GM10248 (cell line): Measurements from ENCODE around the gene ANKRD30A.

Experiments
- CTCF ChIA-PET: fragments of 300-600 bp; sonication (Branson Sonifier 250); formaldehyde crosslinking; extraction: SDS; loops from one replicate; lab custom pipeline; 2021; ENCODE audit warnings: antibody characterized with exemption; lab: Yijun Ruan, JAX
- POLR2A ChIA-PET: fragments of 350-650 bp; sonication (Branson Sonifier 250); formaldehyde crosslinking; extraction: SDS; loops from one replicate; lab custom pipeline; 2020; ENCODE audit warnings: antibody characterized with exemption; lab: Yijun Ruan, JAX
- DNase-seq: peaks from one replicate; pipeline ENCODE4 v3.0.0; 2012; ENCODE audit errors: extremely low spot score
- TF ChIP-seq, protein P1 (sequence below): IDR thresholded peaks from 2 replicates; pipeline ENCODE4 v1.5.1; 2012; ENCODE audit warnings: mild to moderate bottlenecking, low read depth; ENCODE audit errors: extremely low read depth, missing control alignments, control extremely low read depth

The ANKRD30A gene

DNA sequence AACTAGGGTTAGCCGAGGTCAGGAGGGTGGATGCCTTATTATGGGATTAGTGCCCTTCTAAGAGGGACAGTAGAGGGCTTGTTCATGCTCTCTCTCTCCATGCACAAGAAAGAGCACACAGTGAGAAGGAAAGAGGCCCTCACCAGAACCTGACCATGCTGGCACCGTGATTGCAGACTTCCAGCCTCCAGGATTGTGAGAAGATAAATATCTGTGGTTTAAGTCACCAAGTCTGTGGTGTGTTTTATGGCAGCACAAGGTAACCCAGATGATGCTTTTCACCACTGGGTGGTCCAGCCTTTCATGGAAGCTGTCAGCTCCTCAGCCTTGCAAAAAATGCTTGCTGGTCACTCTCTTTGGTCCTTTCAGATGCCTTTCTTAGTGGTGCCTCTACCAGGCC lies 175.9 kb downstream of the ANKRD30A start:
- TF ChIP-seq, protein P1, sequence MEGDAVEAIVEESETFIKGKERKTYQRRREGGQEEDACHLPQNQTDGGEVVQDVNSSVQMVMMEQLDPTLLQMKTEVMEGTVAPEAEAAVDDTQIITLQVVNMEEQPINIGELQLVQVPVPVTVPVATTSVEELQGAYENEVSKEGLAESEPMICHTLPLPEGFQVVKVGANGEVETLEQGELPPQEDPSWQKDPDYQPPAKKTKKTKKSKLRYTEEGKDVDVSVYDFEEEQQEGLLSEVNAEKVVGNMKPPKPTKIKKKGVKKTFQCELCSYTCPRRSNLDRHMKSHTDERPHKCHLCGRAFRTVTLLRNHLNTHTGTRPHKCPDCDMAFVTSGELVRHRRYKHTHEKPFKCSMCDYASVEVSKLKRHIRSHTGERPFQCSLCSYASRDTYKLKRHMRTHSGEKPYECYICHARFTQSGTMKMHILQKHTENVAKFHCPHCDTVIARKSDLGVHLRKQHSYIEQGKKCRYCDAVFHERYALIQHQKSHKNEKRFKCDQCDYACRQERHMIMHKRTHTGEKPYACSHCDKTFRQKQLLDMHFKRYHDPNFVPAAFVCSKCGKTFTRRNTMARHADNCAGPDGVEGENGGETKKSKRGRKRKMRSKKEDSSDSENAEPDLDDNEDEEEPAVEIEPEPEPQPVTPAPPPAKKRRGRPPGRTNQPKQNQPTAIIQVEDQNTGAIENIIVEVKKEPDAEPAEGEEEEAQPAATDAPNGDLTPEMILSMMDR: no peak

DNA sequence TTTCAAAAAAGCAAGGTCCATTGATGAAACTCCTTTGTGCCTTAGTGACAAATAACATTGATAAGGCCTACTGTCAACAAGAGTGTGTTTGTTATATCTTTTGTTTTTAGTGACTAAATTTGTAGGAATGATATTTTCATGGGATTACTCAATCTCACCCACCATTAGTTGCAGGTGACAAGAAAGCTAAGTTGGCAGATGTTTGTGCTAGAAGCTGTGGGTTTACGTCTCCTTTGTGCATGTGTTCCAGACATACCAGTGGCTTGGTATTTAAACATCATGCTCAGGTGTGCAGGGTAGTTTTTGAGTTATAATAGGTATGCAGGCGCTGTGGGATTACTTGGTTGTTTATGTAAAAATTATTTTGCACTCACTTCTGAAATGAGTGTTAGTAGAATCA lies 178.6 kb downstream of the ANKRD30A start:
- no peak for DNase-seq
- POLR2A ChIA-PET: no interaction called here
- TF ChIP-seq, protein P1: no peak
- CTCF ChIA-PET: interaction anchor here (2.0 kb wide), 1 partner anchor 12 kb away, joined by 5 read pairs; no protein-coding TSS in a partner anchor

More for the DNA sequence above, 175.9 kb downstream of the ANKRD30A start:
- ChIA-PET POLR2A (no interaction called here), CTCF (no interaction called here)
- DNase-seq: no peak

DNA sequence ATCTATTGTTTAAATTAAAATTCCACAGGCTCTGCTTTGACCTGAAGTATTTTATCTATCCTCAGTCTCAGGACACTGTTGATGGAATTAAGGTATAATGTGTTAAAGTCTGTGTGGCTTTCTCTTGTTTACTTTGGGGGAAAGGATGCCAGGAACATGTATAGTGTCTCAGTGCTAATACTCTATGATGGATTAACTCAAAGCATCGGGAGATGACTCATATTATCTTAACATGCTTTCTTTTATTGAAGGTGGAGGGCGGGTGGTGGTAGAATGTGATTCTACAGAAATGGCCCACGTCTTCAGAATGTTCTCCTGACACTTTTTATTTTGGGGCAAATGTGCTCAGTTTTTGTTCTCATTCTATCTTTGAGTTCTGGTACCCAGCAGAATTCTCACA lies 189.0 kb downstream of the ANKRD30A start:
- DNase-seq: no peak
- POLR2A ChIA-PET: no interaction called here
- CTCF ChIA-PET: no interaction called here
- TF ChIP-seq, protein P1: no peak

DNA sequence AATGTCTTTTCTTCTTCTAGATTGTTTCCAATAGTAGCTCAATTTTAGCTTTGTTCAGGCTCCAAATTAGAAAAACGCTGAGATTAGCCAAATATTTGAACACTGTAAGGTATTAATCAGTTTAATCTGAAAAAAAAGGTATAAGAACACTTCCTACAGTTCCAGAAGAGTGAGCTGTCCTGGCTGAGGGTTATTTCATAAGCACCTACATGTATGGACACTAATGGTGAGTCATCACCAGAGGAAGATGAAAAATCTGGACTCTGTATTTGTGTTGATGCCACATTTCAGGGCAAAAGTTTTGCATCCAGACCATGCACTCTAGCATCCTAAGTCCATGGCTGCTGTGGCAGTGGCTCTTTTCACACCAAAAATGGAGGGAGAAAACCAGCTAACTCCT lies 189.5 kb downstream of the ANKRD30A start:
- TF ChIP-seq, protein P1: no peak
- DNase-seq: no peak
- ChIA-PET POLR2A (no interaction called here), CTCF (no interaction called here)

DNA sequence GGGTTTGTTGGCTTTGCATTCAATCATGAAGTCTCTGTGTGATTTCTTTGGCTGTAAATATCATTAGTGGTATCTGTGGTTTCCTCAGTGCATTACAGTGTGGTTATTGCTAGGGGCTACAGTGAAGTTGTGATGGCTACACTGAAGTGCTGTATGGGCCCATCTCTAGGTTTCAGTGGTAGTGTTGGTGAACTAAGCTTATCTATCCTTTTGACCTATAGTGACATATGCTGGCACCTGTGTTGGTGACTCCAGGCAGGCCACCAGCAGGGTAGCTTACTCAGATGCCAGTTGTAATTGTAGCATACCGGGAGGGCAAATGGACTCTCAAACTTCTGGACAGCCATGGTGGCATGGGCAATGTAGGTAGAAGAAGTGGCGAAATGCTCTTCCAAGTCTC lies 219.0 kb downstream of the ANKRD30A start:
- POLR2A ChIA-PET: no interaction called here
- no peak for DNase-seq
- CTCF ChIA-PET: interaction anchor here (1.5 kb wide), 1 partner anchor 19 kb away, joined by 3 read pairs; no protein-coding TSS in a partner anchor
- TF ChIP-seq, protein P1: no peak

DNA sequence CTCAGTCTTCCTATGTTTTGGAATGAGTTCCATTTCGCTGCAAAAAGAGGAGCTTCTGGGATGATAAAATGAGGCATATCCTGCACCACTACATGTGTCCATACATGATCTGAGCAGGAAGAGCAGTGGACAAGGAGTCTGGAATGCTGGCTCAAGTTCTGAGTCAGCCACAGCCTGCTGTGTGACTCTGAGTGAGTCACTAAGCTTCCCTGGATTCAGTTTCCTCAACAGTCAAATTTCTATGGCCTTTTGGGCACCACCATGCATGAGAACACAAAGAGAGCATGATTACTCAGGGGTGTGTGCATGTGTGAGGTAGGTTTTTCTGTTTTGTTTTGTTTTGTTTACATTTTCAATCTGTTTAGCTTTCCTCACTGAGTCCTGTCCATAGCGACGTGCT lies 254.6 kb downstream of the ANKRD30A start:
- POLR2A ChIA-PET: no interaction called here
- TF ChIP-seq, protein P1: no peak
- no peak for DNase-seq
- CTCF ChIA-PET: no interaction called here

DNA sequence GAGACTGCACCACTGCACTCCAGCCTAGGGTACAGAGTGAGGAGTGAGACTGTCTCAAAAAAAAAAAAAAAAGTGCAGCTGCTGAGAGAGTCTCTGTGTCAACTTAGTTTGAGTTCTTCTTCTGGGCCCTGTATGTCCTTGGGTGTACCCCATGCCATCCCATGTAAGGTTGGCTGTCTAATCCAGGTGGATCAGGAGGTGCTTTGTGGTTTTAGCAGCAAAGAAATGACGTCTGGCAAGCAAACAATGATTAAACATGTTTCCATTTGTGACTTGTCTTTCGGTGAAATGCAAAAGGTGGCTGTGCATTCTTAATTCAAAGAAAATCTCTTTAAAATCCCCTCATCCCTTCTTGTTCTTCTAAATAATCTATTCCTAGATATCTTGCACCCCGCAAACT lies 255.9 kb downstream of the ANKRD30A start:
- ChIA-PET POLR2A (no interaction called here), CTCF (no interaction called here)
- no peak for DNase-seq
- TF ChIP-seq, protein P1: no peak
